Peyer's patch (tissue), 4 donors: Measurements from ENCODE around the gene NEAT1. TPM values are rescaled to one million over a fixed set of nuclear protein-coding genes. Genes with fewer than 3 reads are reported as not detected.

ENCODE experiments used
- DNase-seq, 3 donors: peaks; one replicate each; pipeline ENCODE4 v3.0.0-alpha.2; 2017 to 2019
- H3K27ac ChIP-seq, 4 donors: fragments of 200-600 bp; sonication (generic); one replicate each; pipeline ENCODE4 v1.5.1; 2016 to 2019
- H3K27me3 ChIP-seq, 2 donors: fragments of 200-600 bp; sonication (generic); one replicate each; pipeline ENCODE4 v1.5.1; 2019
- H3K36me3 ChIP-seq, 3 donors: fragments of 200-600 bp; sonication (generic); one replicate each; pipeline ENCODE4 v1.5.1; 2016 to 2019
- H3K4me1 ChIP-seq, 4 donors: fragments of 200-600 bp; sonication (generic); one replicate each; pipeline ENCODE4 v1.5.1; 2016 to 2019
- H3K4me3 ChIP-seq, 4 donors: fragments of 200-600 bp; sonication (generic); 1 replicate in 3 of 4; 2 replicates in 1 of 4; pipeline ENCODE4 v1.5.1; 2016 to 2019; ENCODE audit warnings: mild to moderate bottlenecking in 1 of 4
- H3K9me3 ChIP-seq, 4 donors: fragments of 200-600 bp; sonication (generic); one replicate each; pipeline ENCODE4 v1.5.1; 2016 to 2019; ENCODE audit warnings: mild to moderate bottlenecking in 1 of 4
- CTCF ChIP-seq, 6 experiments: fragments of 450-650 bp in 4 of 6; fragments of 200-600 bp in 2 of 6; sonication (generic) in 1 of 6; IDR thresholded peaks; one replicate each; pipeline ENCODE4 v1.5.1; 2017 to 2019; ENCODE audit warnings: antibody characterized with exemption in 6 of 6, mild to moderate bottlenecking in 3 of 6, moderate library complexity in 1 of 6
- POLR2A ChIP-seq, 2 donors: fragments of 450-650 bp; IDR thresholded peaks; one replicate each; pipeline ENCODE4 v1.5.1; 2017; ENCODE audit warnings: antibody characterized with exemption in 2 of 2, mild to moderate bottlenecking in 2 of 2, moderate library complexity in 2 of 2
- total RNA-seq, 4 donors: library from RNA; depleted of rRNA; stranded (reverse); fragments of >200 nt; gene quantifications; one replicate each; pipeline ENCODE4 v1.1.0, GENCODE V29; 2016

Gene NEAT1
- total RNA-seq, 4 donors from 2014 or later, result 705 to 1,411 (median 1,064) TPM

DNA sequence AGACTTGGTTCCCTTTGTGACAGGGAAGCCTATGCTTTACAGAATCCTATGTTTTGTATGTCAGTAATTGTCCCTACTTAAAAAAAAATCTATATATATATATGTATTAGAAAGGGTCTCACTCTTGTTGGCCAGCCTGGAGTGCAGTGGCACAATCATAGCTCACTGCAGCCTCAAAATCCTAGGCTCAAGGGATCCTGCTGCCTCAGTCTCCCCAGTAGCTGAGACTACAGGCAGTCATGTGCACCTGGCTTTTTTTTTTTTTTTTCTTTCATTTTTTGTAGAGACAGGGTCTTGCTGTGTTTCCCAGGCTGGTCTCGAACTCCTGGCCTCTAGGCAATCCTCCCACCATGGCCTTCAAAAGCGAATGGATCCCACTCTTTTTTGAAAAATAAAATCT lies 2.1 kb upstream of the NEAT1 start:
- TF ChIP-seq POLR2A (IDR thresholded peaks at IDR 0.05) (no peak), CTCF (IDR thresholded peaks at IDR 0.05) (no peak)
- H3K27ac ChIP-seq, result peak overlapping the region; percentile 97 to 100 (median 98)
- DNase-seq, result peak in 2 of 3 donors; percentile 47 to 48
- peaks cover 0 to 16% (median 0%) of the 10 kb centered on the region in 3 donors for H3K36me3 ChIP-seq
- peaks cover 7 to 44% (median 35%) of the 10 kb centered on the region in 4 donors for H3K4me1 ChIP-seq
- H3K4me3 ChIP-seq, result peak overlapping the region; percentile 2 to 81 (median 64)
- H3K9me3 ChIP-seq, result no peaks in the 10 kb centered on the region
- no peaks in the 10 kb centered on the region for H3K27me3 ChIP-seq

- Histone ChIP-seq H3K36me3 (peaks cover 0 to 23% (median 0%) of the 10 kb centered on the region in 3 donors), H3K9me3 (no peaks in the 10 kb centered on the region), H3K4me3 (peak overlapping the region; percentile 61 to 91 (median 74)), H3K27ac (peak overlapping the region; percentile 97 to 100 (median 98)), H3K4me1 (peaks cover 7 to 38% (median 33%) of the 10 kb centered on the region in 4 donors), H3K27me3 (no peaks in the 10 kb centered on the region)
- peak; percentile 91 to 97 (median 92) for DNase-seq
- TF ChIP-seq CTCF (IDR thresholded peaks at IDR 0.05), result no peak
- peak in 1 of 2 donors; percentile 83 for TF ChIP-seq POLR2A (IDR thresholded peaks at IDR 0.05)
Observed at GRCh38 chr11:65420979-65421793, 1.4 kb upstream of the NEAT1 start.

DNA sequence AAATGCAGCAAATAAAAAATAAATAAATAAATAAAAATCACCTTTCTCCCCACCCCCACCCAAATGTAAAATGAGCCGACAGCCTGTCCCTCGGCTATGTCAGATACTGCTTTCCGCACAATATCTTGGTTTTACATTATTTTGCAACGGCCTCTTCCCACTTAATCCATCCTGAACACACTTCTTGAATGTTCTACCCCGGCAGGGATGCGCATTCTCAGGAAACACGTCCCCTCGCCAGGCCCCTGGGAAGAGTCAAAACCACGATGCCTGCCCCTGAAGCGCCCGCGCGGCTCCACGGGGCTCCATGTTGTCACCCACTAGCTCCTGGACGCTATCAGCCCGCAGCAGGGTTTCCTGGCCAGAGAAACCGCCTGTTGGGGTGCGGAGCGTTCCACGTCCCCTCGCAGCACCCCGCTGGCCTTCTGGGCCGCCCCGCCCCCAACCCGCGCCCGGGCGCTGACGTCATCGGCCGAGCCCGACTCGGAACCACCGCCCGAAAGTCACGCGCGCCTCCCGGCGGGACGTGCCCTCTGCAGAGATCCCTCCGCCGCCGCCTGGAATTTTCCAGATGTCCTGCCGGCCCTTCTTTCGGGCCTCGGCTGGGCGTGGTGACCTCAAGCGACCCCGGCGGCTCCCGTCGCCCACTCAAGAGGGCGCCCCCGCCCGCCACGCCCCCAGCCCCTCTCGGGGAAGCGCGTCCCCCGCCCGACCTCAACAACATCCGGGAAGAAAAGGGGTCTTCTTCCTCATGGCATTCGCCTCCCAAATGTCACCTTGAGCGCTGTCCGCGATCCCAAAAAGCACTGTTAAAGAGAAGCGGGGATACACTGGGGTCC lies 585 bp upstream of the NEAT1 start:
- Histone ChIP-seq H3K9me3 (no peaks in the 10 kb centered on the region), H3K27ac (peak overlapping the region; percentile 97 to 100 (median 98)), H3K27me3 (no peaks in the 10 kb centered on the region), H3K36me3 (peaks cover 0 to 31% (median 0%) of the 10 kb centered on the region in 3 donors), H3K4me1 (peaks cover 7 to 34% (median 29%) of the 10 kb centered on the region in 4 donors), H3K4me3 (peak overlapping the region; percentile 61 to 91 (median 74))
- TF ChIP-seq POLR2A (IDR thresholded peaks at IDR 0.05), result peak in 1 of 2 donors; percentile 86
- no peak for TF ChIP-seq CTCF (IDR thresholded peaks at IDR 0.05)
- peak; percentile 91 to 99 (median 98) for DNase-seq

DNA sequence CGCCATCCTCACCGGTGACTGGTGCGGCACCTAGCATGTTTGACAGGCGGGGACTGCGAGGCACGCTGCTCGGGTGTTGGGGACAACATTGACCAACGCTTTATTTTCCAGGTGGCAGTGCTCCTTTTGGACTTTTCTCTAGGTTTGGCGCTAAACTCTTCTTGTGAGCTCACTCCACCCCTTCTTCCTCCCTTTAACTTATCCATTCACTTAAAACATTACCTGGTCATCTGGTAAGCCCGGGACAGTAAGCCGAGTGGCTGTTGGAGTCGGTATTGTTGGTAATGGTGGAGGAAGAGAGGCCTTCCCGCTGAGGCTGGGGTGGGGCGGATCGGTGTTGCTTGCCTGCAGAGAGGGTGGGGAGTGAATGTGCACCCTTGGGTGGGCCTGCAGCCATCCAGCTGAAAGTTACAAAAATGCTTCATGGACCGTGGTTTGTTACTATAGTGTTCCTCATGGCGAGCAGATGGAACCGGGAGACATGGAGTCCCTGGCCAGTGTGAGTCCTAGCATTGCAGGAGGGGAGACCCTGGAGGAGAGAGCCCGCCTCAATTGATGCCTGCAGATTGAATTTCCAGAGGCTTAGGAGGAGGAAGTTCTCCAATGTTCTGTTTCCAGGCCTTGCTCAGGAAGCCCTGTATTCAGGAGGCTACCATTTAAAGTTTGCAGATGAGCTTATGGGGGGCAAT lies 1.1 kb downstream of the NEAT1 start:
- peak in 2 of 3 donors; percentile 53 to 66 for DNase-seq
- TF ChIP-seq CTCF (IDR thresholded peaks at IDR 0.05) (no peak), POLR2A (IDR thresholded peaks at IDR 0.05) (no peak)
- H3K4me3 ChIP-seq, result peak overlapping the region; percentile 61 to 91 (median 74)
- no peaks in the 10 kb centered on the region for H3K27me3 ChIP-seq
- H3K27ac ChIP-seq, result peak overlapping the region; percentile 97 to 100 (median 98)
- peaks cover 0 to 32% (median 21%) of the 10 kb centered on the region in 4 donors for H3K4me1 ChIP-seq
- H3K9me3 ChIP-seq, result no peaks in the 10 kb centered on the region
- peaks cover 0 to 33% (median 0%) of the 10 kb centered on the region in 3 donors for H3K36me3 ChIP-seq
